ENCODE data around the gene AIPL1.

AIPL1 gene

GRCh38 chr17:6413065-6413464 lies 21.9 kb downstream of the AIPL1 start:
- peak; percentile 34 for DNase-seq

- no peak for DNase-seq
These were observed 26.2 kb downstream of the AIPL1 start for GRCh38 chr17:6408735-6409134.

GRCh38 chr17:6408276-6408675 lies 26.6 kb downstream of the AIPL1 start:
- DNase-seq = no peak

- no peak for DNase-seq
These were observed 32.7 kb downstream of the AIPL1 start for GRCh38 chr17:6402258-6402657.

- DNase-seq = no peak
These were observed 36.0 kb downstream of the AIPL1 start for GRCh38 chr17:6398955-6399354.

GRCh38 chr17:6394055-6394606 lies 40.8 kb downstream of the AIPL1 start:
- DNase-seq = no peak

GRCh38 chr17:6393351-6393952 lies 41.5 kb downstream of the AIPL1 start:
- peak; percentile 4 for DNase-seq

- DNase-seq = peak; percentile 10
These were observed 42.1 kb downstream of the AIPL1 start for GRCh38 chr17:6392609-6393350.

- no peak for DNase-seq
These were observed 46.5 kb downstream of the AIPL1 start for GRCh38 chr17:6388416-6388815.

GRCh38 chr17:6387858-6388257 lies 47.1 kb downstream of the AIPL1 start:
- DNase-seq = no peak

- no peak for DNase-seq
These were observed 47.5 kb downstream of the AIPL1 start for GRCh38 chr17:6387442-6387841.

- no peak for DNase-seq
These were observed 48.8 kb downstream of the AIPL1 start for GRCh38 chr17:6386041-6386630.

GRCh38 chr17:6384481-6384880 lies 50.4 kb downstream of the AIPL1 start:
- DNase-seq = no peak

- DNase-seq = peak; percentile 46
These were observed 53.1 kb downstream of the AIPL1 start for GRCh38 chr17:6381526-6382465.

GRCh38 chr17:6380915-6381438 lies 53.9 kb downstream of the AIPL1 start:
- DNase-seq = no peak

- DNase-seq = no peak
These were observed 57.0 kb downstream of the AIPL1 start for GRCh38 chr17:6377906-6378305.

- DNase-seq = no peak
These were observed 58.0 kb downstream of the AIPL1 start for GRCh38 chr17:6376931-6377361.

GRCh38 chr17:6374761-6375312 lies 60.1 kb downstream of the AIPL1 start:
- no peak for DNase-seq

- no peak for DNase-seq
These were observed 60.6 kb downstream of the AIPL1 start for GRCh38 chr17:6374271-6374691.

Data from NCI-H1092 treated with DMSO at 0.1 percent for 48 hours (cell line).